Prostate gland (tissue), 2 donors: ENCODE data around the gene FRMD1. TPM values are rescaled to one million over a fixed set of nuclear protein-coding genes. Genes with fewer than 3 reads are reported as not detected.

Experiments
- DNase-seq: peaks from one replicate; pipeline ENCODE4 v3.0.0-alpha.2; 2019; ENCODE audit warnings: low spot score
- H3K27ac ChIP-seq, 2 donors: fragments of 200-600 bp; sonication (generic); 2 replicates each; pipeline ENCODE4 v1.5.1; 2017 to 2019
- H3K27me3 ChIP-seq: fragments of 200-600 bp; sonication (generic); replicated peaks from 2 replicates; pipeline ENCODE4 v1.5.1; 2019; ENCODE audit not compliant: insufficient read depth
- H3K36me3 ChIP-seq, 2 donors: fragments of 200-600 bp; sonication (generic); 1 replicate in 1 of 2; 2 replicates in 1 of 2; pipeline versions ENCODE4 v1.5.1 to v1.8.1; 2017 to 2019
- H3K4me1 ChIP-seq: fragments of 200-600 bp; sonication (generic); replicated peaks from 2 replicates; pipeline ENCODE4 v1.5.1; 2019
- H3K4me3 ChIP-seq, 2 donors: fragments of 200-600 bp; sonication (generic); 2 replicates each; pipeline ENCODE4 v1.5.1; 2017 to 2019
- H3K9me3 ChIP-seq: fragments of 200-600 bp; sonication (generic); 2 replicates; pipeline ENCODE4 v1.5.1; 2017
- POLR2A ChIP-seq: fragments of 450-650 bp; IDR thresholded peaks from one replicate; pipeline ENCODE4 v1.6.1; 2016; ENCODE audit warnings: antibody characterized with exemption, mild to moderate bottlenecking
- POLR2AphosphoS5 ChIP-seq: sonication (generic); formaldehyde crosslinking; IDR thresholded peaks from one replicate; pipeline ENCODE4 v1.6.1; 2017; ENCODE audit warnings: antibody characterized with exemption
- WGBS: methylation state at CpG from one replicate; pipeline ENCODE4 v1.1.5; 2018; 5-methylcytosine and 5-hydroxymethylcytosine counted together
- intact Hi-C: fragments of 100-400 bp; cut with DNase I; formaldehyde crosslinking; loops from one replicate; pipeline ENCODE4 v1.14.2; 2022
- total RNA-seq, 2 donors: library from RNA; depleted of rRNA; stranded (reverse); fragments of >200 nt; gene quantifications; one replicate each; pipeline ENCODE4 v1.1.0, GENCODE V29; 2016
- TF ChIP-seq, protein P1 (sequence below), 4 experiments: fragments of 200-600 bp in 2 of 4; fragments of 450-650 bp in 2 of 4; sonication (generic) in 2 of 4; IDR thresholded peaks; 1 replicate in 3 of 4; 2 replicates in 1 of 4; pipeline ENCODE4 v1.5.1; 2016 to 2019; ENCODE audit warnings: antibody characterized with exemption in 4 of 4, mild to moderate bottlenecking in 2 of 4, moderate library complexity in 2 of 4

Gene FRMD1
- total RNA-seq, 2 donors from 2014 or later, result 0.18 to 2.2 TPM

- Histone ChIP-seq H3K27ac (no peak overlapping the region), H3K9me3 (no peaks in the 10 kb centered on the region), H3K27me3 (no peaks in the 10 kb centered on the region), H3K4me1 (no peaks in the 10 kb centered on the region), H3K4me3 (no peak overlapping the region), H3K36me3 (no peaks in the 10 kb centered on the region)
- 80% methylated on average over 27 of the region's 27 CpGs for WGBS
- no peak for DNase-seq
- intact Hi-C loops, result no loop called here
- no peak for TF ChIP-seq POLR2A
- no peak for TF ChIP-seq POLR2AphosphoS5
- TF ChIP-seq, protein P1, sequence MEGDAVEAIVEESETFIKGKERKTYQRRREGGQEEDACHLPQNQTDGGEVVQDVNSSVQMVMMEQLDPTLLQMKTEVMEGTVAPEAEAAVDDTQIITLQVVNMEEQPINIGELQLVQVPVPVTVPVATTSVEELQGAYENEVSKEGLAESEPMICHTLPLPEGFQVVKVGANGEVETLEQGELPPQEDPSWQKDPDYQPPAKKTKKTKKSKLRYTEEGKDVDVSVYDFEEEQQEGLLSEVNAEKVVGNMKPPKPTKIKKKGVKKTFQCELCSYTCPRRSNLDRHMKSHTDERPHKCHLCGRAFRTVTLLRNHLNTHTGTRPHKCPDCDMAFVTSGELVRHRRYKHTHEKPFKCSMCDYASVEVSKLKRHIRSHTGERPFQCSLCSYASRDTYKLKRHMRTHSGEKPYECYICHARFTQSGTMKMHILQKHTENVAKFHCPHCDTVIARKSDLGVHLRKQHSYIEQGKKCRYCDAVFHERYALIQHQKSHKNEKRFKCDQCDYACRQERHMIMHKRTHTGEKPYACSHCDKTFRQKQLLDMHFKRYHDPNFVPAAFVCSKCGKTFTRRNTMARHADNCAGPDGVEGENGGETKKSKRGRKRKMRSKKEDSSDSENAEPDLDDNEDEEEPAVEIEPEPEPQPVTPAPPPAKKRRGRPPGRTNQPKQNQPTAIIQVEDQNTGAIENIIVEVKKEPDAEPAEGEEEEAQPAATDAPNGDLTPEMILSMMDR (IDR thresholded peaks at IDR 0.05), result no peak
These were observed 28.7 kb downstream of the FRMD1 start for GRCh38 chr6:168050225-168050880.

DNA sequence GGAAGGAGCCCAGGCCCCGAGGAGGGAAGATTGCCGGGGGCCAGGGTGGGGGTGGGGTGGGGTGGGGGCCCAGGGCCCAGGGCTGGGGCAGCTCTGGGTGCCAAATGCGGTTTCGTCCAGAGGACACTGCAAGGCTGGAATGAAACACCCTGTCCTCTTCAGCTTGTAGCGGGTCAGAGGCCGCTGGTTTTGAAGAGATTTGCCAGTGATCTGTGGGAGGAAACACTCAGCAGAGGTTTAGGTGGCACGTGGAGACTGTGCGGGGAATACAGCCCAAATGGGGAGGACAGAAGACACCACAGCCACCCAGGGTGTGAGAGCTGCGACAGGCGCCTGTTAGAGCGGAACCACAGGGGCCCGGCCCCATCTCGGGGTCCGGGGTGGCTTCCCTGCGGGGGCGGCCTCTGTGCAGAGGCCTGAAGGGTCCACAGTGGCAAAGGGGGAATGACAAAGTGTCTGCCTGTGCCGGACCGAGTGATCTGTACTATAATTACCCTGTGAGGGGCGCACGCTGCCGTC is 29.2 kb downstream of the FRMD1 start:
- 82% methylated on average over 21 of the region's 21 CpGs for WGBS
- intact Hi-C loops, result no loop called here
- Histone ChIP-seq H3K27me3 (no peaks in the 10 kb centered on the region), H3K4me3 (no peak overlapping the region), H3K27ac (no peak overlapping the region), H3K4me1 (no peaks in the 10 kb centered on the region), H3K36me3 (no peaks in the 10 kb centered on the region), H3K9me3 (no peaks in the 10 kb centered on the region)
- no peak for DNase-seq
- no peak for TF ChIP-seq POLR2AphosphoS5
- TF ChIP-seq, protein P1 (IDR thresholded peaks at IDR 0.05), result no peak
- TF ChIP-seq POLR2A, result no peak

DNA sequence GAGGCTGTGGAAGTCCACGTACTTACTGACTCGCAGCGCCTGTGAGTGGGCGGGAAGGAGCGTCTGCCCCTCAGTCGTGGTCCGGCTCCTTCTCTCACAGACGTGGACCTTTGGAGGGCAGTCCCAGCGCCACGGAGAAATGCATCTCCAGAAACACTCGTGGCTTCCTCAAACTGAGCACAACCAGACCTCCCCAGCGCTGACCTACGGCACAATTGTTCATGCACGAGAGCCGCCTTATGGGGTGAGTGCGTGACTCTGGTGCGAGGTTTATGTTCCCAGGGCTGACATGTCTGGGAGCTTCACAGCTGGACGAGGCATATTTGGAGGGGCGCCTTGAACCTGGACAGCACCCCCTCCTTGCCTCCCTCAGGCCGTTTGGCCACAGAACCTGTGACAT is 29.7 kb downstream of the FRMD1 start:
- no peaks in the 10 kb centered on the region for H3K27me3 ChIP-seq
- H3K4me1 ChIP-seq, result no peaks in the 10 kb centered on the region
- H3K4me3 ChIP-seq, result no peak overlapping the region
- WGBS, result 87% methylated on average over 20 of the region's 20 CpGs
- H3K27ac ChIP-seq, result no peak overlapping the region
- TF ChIP-seq POLR2A (no peak), POLR2AphosphoS5 (no peak)
- TF ChIP-seq, protein P1 (IDR thresholded peaks at IDR 0.05), result no peak
- H3K36me3 ChIP-seq, result no peaks in the 10 kb centered on the region
- no peaks in the 10 kb centered on the region for H3K9me3 ChIP-seq
- no peak for DNase-seq
- intact Hi-C loops, result no loop called here

GRCh38 chr6:168048724-168049025 is 30.3 kb downstream of the FRMD1 start:
- H3K27ac ChIP-seq, result no peak overlapping the region
- no peaks in the 10 kb centered on the region for H3K9me3 ChIP-seq
- H3K4me1 ChIP-seq, result no peaks in the 10 kb centered on the region
- no peaks in the 10 kb centered on the region for H3K36me3 ChIP-seq
- TF ChIP-seq, protein P1 (IDR thresholded peaks at IDR 0.05), result no peak
- TF ChIP-seq POLR2A, result no peak
- no peak for TF ChIP-seq POLR2AphosphoS5
- H3K27me3 ChIP-seq, result no peaks in the 10 kb centered on the region
- no peak for DNase-seq
- H3K4me3 ChIP-seq, result no peak overlapping the region
- WGBS, result 94% methylated on average over 10 of the region's 10 CpGs
- intact Hi-C loops, result no loop called here
